Lower leg skin (tissue), 4 donors: ENCODE measurements around the gene IMMP2L. TPM values are rescaled to one million over a fixed set of nuclear protein-coding genes. Genes with fewer than 3 reads are reported as not detected.

Source experiments
- DNase-seq, 2 donors: peaks; one replicate each; pipeline ENCODE4 v3.0.0-alpha.2; 2019; ENCODE audit warnings: low spot score in 2 of 2
- H3K4me3 ChIP-seq: fragments of 200-600 bp; sonication (generic); 2 replicates; pipeline ENCODE4 v1.5.1; 2017; ENCODE audit warnings: mild to moderate bottlenecking, low read depth; ENCODE audit not compliant: poor library complexity, severe bottlenecking
- POLR2A ChIP-seq, 2 donors: fragments of 450-650 bp; IDR thresholded peaks; one replicate each; pipeline ENCODE4 v1.6.1; 2016 to 2017; ENCODE audit warnings: antibody characterized with exemption in 2 of 2, mild to moderate bottlenecking in 1 of 2, moderate library complexity in 1 of 2
- WGBS, 2 donors: methylation state at CpG; one replicate each; pipeline ENCODE4 v1.1.5; 2018; 5-methylcytosine and 5-hydroxymethylcytosine counted together
- intact Hi-C: fragments of 100-400 bp; cut with DNase I; formaldehyde crosslinking; loops from one replicate; pipeline ENCODE4 v1.15.0; 2023; ENCODE audit warnings: low total_unique reads
- total RNA-seq, 4 donors: library from RNA; depleted of rRNA; stranded (reverse); fragments of >200 nt; gene quantifications; one replicate each; pipeline ENCODE4 v1.1.0, GENCODE V29; 2016
- TF ChIP-seq, protein P1 (sequence below), 3 donors: fragments of 450-650 bp; IDR thresholded peaks; one replicate each; pipeline ENCODE4 v1.5.1; 2016; ENCODE audit warnings: antibody characterized with exemption in 3 of 3, mild to moderate bottlenecking in 3 of 3, moderate library complexity in 2 of 3

The IMMP2L gene
- total RNA-seq, 4 donors from 2014 or later = 13.6 to 16.8 (median 16.4) TPM

DNA sequence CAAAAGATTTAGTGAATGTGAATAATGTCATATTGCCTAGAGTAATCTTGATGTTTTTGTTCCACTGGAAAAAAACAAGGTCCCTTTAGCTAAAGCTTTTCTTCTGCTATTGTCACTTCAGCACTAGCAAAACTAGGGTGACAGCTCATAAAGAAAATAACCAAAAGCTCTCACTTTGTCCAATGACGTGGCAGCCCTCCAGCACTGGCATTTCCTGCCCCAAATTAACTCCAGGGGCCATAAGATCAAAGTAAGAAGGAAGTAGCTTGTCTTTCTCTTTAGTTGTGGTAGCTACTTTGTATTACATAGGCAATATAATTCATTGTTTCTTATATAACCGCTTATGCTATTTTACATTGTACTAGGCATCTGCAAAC lies 424.1 kb downstream of the IMMP2L start:
- intact Hi-C loops = no loop called here
- no peak overlapping the region for H3K4me3 ChIP-seq
- peak in 1 of 2 donors; percentile 16 for DNase-seq
- no peak for TF ChIP-seq POLR2A (IDR thresholded peaks at IDR 0.05)
- TF ChIP-seq, protein P1, sequence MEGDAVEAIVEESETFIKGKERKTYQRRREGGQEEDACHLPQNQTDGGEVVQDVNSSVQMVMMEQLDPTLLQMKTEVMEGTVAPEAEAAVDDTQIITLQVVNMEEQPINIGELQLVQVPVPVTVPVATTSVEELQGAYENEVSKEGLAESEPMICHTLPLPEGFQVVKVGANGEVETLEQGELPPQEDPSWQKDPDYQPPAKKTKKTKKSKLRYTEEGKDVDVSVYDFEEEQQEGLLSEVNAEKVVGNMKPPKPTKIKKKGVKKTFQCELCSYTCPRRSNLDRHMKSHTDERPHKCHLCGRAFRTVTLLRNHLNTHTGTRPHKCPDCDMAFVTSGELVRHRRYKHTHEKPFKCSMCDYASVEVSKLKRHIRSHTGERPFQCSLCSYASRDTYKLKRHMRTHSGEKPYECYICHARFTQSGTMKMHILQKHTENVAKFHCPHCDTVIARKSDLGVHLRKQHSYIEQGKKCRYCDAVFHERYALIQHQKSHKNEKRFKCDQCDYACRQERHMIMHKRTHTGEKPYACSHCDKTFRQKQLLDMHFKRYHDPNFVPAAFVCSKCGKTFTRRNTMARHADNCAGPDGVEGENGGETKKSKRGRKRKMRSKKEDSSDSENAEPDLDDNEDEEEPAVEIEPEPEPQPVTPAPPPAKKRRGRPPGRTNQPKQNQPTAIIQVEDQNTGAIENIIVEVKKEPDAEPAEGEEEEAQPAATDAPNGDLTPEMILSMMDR (IDR thresholded peaks at IDR 0.05) = no peak
- 20 to 24% methylated on average over 2 of the region's 2 CpGs for WGBS, 2 donors

DNA sequence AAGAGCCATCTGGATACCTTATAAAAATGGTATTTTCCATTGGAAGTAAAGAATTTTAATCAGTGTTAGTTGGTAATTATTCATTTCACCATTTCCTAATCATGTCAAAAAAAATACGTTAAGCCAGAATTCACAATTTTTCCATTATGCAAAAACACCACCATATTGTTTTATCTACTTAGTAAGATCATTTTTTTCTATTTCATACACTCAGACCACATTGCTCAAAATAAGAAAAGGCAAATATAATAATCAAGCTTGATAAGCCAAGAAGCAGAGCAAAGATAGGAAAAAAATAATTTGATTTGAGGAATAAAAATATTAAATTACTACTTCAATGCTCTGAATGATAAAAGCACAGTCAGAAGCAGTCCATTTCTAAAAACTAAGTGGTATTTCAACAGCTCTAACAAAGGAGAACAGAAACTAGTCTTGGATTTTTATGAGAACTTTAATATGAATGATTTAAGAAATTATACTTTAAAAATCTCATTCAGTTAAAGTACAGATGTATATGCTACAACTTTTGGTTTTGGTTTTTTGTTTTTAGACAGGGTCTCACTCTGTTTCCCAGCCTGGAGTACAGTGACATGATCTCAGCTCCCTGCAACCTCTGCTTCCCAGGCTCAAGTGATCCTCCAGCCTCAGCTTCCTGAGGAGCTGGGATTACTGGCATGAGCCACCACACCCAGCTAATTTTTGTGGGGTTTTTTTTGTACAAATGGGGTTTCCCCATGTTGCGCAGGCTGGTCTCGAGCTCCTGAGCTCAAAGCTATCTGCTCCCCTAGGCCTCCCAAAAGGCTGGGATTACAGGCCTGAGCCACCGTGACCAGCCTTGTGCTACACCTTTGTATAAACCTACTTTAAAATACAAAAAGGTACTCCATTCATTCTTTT lies 424.7 kb downstream of the IMMP2L start:
- no peak for DNase-seq
- WGBS, 2 donors = 60 to 66% methylated on average over 4 of the region's 4 CpGs
- H3K4me3 ChIP-seq = no peak overlapping the region
- intact Hi-C loops = no loop called here
- TF ChIP-seq POLR2A (IDR thresholded peaks at IDR 0.05) = no peak
- TF ChIP-seq, protein P1 (IDR thresholded peaks at IDR 0.05) = no peak

DNA sequence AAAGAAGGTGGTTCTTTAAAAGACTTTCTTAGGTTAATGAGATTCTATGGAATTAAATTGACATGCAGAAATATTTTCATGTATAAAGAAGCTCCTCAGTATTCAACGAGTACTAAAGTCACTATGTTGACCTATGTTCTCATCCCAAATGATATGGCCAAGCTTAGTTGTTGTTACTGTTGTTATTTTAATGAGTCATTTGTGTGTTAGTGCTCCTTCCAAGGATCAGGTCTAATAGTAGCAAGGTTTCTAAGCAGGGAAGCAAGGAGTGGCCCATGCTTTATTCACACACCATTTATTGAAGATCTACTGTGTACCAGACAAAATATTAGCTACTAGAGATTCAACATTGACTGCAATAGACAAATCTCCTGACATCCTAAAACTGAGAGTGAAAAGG lies 429.5 kb downstream of the IMMP2L start:
- H3K4me3 ChIP-seq = no peak overlapping the region
- TF ChIP-seq, protein P1 (IDR thresholded peaks at IDR 0.05) = no peak
- no peak for TF ChIP-seq POLR2A (IDR thresholded peaks at IDR 0.05)
- 80 to 85% methylated on average over 1 of the region's 1 CpG for WGBS, 2 donors
- no peak for DNase-seq
- intact Hi-C loops = no loop called here

DNA sequence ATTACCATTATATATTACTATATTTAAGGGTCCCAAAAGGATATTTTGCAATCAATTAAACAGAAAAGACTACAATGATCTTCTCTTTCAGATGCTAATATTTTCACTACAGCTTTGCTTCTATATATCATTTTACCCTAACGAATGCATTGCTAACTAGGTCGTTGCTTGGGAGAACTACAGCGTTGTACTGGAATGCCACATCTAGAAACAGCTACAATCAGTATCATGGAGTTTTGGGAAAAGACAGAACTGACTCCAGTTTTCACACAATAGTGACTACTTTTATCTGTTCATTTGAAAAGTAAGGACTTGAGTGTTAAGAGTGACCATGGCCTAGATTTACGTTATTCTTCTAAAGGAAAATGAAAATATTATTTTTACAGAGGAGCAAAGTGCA lies 432.9 kb downstream of the IMMP2L start:
- whole genome bisulfite sequencing, 2 donors = 96 to 97% methylated on average over 4 of the region's 4 CpGs
- DNase-seq = no peak
- no peak overlapping the region for H3K4me3 ChIP-seq
- intact Hi-C loops = no loop called here
- TF ChIP-seq, protein P1 (IDR thresholded peaks at IDR 0.05) = no peak
- no peak for TF ChIP-seq POLR2A (IDR thresholded peaks at IDR 0.05)

DNA sequence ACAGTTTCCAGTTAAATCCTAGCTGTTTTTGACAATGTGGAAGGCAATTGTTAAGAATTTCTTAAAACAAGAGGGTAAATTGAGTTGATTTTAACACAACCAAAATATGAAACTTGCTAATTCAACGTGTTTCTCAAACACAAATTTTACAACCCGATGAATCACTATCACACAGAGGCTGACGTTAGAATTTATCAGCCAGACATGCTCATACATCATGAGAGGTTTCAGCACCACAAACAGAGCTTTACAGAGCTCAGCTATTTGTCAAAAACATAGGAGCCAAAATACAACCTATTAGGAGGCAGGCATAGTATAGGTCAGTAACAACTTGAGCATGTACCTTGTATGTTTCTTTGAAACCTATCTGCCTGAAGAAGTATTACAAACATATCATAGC lies 435.3 kb downstream of the IMMP2L start:
- TF ChIP-seq, protein P1 (IDR thresholded peaks at IDR 0.05) = no peak
- no peak for TF ChIP-seq POLR2A (IDR thresholded peaks at IDR 0.05)
- WGBS, 2 donors = 28 to 41% methylated on average over 3 of the region's 3 CpGs
- no peak for DNase-seq
- intact Hi-C loops = no loop called here
- no peak overlapping the region for H3K4me3 ChIP-seq
